ENCODE measurements around the gene ZEB1.
"Not testable (repeated sequence)": the region's sequence is repeated elsewhere in the genome, so short reads cannot be mapped to it uniquely, and the experiment has no call there.

ZEB1 gene

DNA sequence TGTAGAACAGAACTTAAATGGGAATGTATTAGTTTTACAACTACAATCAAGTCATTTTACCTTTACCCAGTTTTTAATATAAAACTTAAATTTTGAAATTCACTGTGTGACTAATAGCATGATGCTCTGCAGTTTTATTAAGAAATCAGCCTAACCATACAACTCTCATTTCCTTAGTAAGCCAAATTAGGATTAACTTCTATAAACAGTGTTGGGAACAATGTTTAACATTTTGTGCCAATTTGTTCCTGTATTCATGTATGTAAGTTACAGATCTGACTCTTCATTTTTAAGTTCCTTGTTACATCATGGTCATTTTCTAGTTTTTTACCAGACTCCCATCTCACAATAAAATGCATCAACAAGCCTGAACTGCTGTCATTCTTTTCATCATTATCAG is 209.8 kb downstream of the ZEB1 start:
- TF ChIP-seq, protein P1, sequence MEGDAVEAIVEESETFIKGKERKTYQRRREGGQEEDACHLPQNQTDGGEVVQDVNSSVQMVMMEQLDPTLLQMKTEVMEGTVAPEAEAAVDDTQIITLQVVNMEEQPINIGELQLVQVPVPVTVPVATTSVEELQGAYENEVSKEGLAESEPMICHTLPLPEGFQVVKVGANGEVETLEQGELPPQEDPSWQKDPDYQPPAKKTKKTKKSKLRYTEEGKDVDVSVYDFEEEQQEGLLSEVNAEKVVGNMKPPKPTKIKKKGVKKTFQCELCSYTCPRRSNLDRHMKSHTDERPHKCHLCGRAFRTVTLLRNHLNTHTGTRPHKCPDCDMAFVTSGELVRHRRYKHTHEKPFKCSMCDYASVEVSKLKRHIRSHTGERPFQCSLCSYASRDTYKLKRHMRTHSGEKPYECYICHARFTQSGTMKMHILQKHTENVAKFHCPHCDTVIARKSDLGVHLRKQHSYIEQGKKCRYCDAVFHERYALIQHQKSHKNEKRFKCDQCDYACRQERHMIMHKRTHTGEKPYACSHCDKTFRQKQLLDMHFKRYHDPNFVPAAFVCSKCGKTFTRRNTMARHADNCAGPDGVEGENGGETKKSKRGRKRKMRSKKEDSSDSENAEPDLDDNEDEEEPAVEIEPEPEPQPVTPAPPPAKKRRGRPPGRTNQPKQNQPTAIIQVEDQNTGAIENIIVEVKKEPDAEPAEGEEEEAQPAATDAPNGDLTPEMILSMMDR (conservative IDR thresholded peaks at IDR 0.05) = no peak
- H3K27ac ChIP-seq = no peak overlapping the region

DNA sequence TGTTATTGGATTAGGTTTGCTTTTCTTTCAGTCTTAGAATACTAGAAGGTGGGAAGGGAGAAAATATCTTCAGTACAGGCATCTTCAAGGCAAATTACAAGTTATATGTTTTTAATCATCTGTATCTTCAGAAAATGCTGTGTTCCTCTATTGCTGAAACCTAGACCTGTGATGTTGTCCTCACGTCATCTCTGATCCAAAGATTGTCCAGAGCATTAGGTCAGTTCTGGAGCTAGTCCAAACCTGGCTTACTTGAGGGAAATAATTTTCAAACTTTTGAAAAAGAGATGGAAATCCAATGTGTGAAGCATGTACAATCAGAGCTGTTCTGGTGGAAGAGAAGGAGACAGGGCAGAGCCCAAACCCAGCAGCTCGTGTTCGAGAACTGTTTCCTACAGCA is 217.3 kb downstream of the ZEB1 start:
- TF ChIP-seq, protein P1 (conservative IDR thresholded peaks at IDR 0.05) = no peak
- H3K27ac ChIP-seq = no peak overlapping the region

DNA sequence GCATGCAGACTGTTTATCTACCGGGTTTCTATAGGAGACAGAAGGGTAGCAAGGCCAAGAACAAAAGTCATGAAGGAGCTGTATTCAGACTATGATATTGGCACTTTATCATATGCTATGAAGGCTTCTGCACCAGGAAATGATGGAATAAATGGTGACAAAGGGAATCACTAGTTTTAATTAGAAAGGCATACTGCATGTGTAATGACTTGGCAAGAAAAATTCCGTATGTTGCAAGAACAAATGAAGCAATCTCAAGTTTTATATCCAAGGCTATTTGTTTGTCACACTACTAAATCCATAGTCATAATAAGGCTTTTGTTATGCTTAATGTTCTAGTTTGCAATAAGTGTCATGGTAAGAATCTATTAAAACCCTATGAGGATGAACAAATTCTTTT is 230.9 kb downstream of the ZEB1 start:
- TF ChIP-seq, protein P1 (conservative IDR thresholded peaks at IDR 0.05) = no peak
- H3K27ac ChIP-seq = no peak overlapping the region

DNA sequence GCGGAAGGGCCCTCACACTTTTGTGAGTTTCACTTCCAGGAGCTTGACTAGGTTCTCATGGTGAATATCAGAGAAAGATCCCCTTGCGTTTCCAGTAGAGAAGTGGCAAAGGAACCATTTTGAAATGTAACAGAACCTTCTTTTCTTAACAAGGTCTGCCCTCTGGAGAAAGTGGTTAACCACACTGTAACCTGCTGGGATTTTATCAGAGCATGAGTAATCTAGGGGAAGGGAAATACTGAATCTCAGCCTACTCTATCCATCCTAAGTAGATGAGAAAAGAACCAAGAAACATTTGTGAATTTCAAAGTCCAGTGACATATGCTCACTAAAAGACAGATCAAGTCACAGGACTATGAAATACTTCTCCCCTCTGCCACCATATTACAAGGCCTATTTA is 235.5 kb downstream of the ZEB1 start:
- TF ChIP-seq, protein P1 (conservative IDR thresholded peaks at IDR 0.05) = no peak
- H3K27ac ChIP-seq = no peak overlapping the region

DNA sequence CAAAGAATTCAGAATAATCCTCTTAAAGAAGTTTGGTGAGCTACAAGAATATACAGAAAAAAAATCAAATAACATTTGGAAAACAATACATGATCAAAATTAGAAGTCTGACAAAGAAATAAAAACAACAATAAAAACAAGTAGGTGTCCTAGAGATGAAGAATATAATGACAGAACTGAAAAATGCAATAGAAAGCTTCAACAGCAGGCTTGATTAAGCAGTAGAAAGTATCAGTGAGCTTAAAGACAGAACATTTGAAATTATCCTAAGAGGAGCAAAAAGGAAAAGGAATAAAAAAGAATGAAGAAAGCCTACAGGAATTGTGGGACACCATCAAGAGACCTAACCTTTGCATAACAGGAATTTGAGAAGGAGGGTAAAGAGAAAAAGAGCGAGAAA is 238.8 kb downstream of the ZEB1 start:
- H3K27ac ChIP-seq = no peak overlapping the region
- TF ChIP-seq, protein P1 (conservative IDR thresholded peaks at IDR 0.05) = no peak

DNA sequence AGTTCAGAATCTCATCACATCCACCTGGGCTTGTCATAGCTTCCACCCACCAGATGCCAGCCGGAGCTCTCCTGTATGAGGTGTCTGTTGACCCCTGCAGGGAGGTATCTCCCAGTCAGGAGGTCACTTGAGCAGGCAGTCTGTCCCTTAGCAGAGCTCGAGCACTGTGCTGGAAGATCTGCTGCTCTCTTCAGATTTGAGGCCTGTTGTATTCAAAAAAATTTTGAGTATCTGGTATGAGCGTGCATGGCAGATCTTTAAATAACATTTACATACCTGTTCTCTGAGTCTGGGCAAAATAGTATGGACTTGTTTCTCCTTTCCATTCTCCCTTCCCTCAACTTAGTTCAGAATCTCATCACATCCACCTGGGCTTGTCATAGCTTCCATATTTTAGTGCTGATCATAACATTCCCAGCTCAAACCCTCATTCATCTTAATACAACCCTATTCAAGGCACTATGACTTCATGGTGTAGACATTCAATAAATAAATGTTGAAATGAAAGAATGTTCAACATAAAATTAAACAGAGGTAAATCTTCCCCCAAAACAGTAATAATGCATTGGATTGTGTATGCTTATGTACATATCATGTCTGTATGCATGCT is 249.3 kb downstream of the ZEB1 start:
- not testable (repeated sequence) for H3K27ac ChIP-seq

DNA sequence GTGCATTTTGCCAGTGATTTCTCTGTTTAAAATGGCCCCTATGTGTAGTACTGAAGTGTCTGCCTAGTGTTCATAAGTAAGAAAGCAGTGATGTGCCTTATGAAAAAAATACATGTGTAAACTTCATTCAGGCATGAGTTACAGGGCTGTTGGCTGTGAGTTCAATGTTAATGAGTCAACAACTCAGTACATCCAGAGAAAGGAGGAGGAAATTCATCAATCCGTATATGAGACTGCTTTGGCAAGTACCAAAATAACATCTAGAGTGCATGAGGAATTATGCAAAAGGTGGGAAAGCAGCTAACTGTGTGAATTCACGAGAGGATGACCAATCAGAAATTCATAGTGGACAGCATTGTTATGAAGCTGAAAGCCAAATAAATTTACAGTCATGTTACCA is 255.6 kb downstream of the ZEB1 start:
- no peak overlapping the region for H3K27ac ChIP-seq
- TF ChIP-seq, protein P1 (conservative IDR thresholded peaks at IDR 0.05) = no peak

DNA sequence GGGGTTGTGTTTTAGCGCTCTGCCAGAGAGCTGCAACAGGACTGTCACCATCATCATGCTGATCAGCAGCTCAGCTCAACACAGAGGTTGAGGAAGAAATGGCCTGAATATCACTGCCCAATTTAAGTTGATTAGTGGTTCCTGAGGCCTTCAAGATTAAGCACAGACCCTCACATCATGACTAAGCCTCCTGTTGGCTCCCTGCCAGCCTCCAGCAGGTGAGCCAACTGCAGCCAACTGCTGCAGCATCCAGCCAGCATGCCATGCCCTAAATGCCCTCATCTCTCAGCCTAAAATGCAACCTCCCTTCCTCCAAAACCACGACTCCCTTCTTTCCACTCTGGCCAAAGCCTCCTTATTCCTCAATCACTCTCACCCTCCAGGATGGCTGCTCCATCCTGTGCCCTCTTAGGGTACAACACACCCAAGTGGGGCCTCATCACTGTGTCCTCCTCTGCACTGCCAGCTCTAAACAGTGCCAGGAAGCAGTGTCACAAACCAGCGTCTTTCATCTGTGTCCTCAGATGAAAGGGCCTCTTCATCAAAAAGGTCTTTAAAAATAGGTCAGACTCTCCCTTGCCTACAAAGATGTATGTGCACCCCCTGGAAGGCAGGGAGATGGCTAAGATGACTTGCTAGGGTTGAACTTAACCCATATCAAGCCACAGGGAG is 259.3 kb downstream of the ZEB1 start:
- TF ChIP-seq, protein P1 (conservative IDR thresholded peaks at IDR 0.05) = no peak
- H3K27ac ChIP-seq = no peak overlapping the region
